K562 (cell line): ENCODE results near the gene UQCRC1. TPM values are rescaled to one million over a fixed set of nuclear protein-coding genes. Genes with fewer than 3 reads are reported as not detected.

Experiments used
- ARHGAP35 ChIP-seq: fragments of 450-650 bp; IDR thresholded peaks from 2 replicates; pipeline ENCODE4 v1.6.1; 2018; ENCODE audit not compliant: partially characterized antibody
- BMI1 ChIP-seq: fragments of 150-350 bp; IDR thresholded peaks from 2 replicates; pipeline ENCODE4 v1.6.1; 2014; ENCODE audit warnings: low read length
- CSDE1 ChIP-seq, 2 experiments: fragments of 450-650 bp; IDR thresholded peaks; 2 replicates each; pipeline ENCODE4 v1.6.1; 2016; ENCODE audit warnings: mild to moderate bottlenecking in 1 of 2
- DACH1 ChIP-seq: fragments of 450-650 bp; IDR thresholded peaks from 2 replicates; pipeline ENCODE4 v1.6.1; 2018; ENCODE audit not compliant: partially characterized antibody
- GTF2E2 ChIP-seq: fragments of 200-800 bp; sonication (Bioruptor generic); IDR thresholded peaks from 2 replicates; pipeline ENCODE4 v1.6.1; 2016; ENCODE audit warnings: missing genetic modification characterization, missing compliant biosample characterization
- JUNB ChIP-seq: fragments of 450-650 bp; formaldehyde crosslinking; conservative IDR thresholded peaks from 2 replicates; pipeline ENCODE4 v1.4.0; 2020; ENCODE audit warnings: mild to moderate bottlenecking
- MEF2D ChIP-seq: conservative IDR thresholded peaks from 2 replicates; pipeline ENCODE4 v1.6.1; 2016; ENCODE audit warnings: low read depth, missing genetic modification characterization, missing compliant biosample characterization
- MYC ChIP-seq, 2 experiments: fragments of 250-450 bp in 1 of 2; sonication (Bioruptor Pico) in 1 of 2; IDR thresholded peaks; 2 replicates each; pipeline versions ENCODE4 v1.5.1 to v1.6.1; 2012 to 2021; ENCODE audit warnings: low read depth in 2 of 2, borderline replicate concordance in 1 of 2, improper control_type of control experiment in 1 of 2, low read length in 1 of 2, mild to moderate bottlenecking in 1 of 2, moderate library complexity in 1 of 2
- NR1H2 ChIP-seq: sonication (generic); formaldehyde crosslinking; IDR thresholded peaks from 2 replicates; pipeline ENCODE4 v1.4.0; 2020; ENCODE audit warnings: mild to moderate bottlenecking, missing genetic modification reagents
- POLR2H ChIP-seq: IDR thresholded peaks from 2 replicates; pipeline ENCODE4 v1.6.1; 2016; ENCODE audit warnings: missing genetic modification characterization, low read depth, mild to moderate bottlenecking, control low read depth, missing compliant biosample characterization, moderate library complexity
- SP1 ChIP-seq: sonication (generic); formaldehyde crosslinking; IDR thresholded peaks from 2 replicates; pipeline ENCODE4 v1.8.1; 2022; ENCODE audit warnings: mild to moderate bottlenecking, missing genetic modification reagents
- SREBF2 ChIP-seq: sonication (generic); formaldehyde crosslinking; IDR thresholded peaks from 2 replicates; pipeline ENCODE4 v1.4.0; 2020; ENCODE audit warnings: mild to moderate bottlenecking, missing genetic modification reagents
- TAL1 ChIP-seq: fragments of 450-650 bp; IDR thresholded peaks from 2 replicates; pipeline ENCODE4 v1.6.1; 2016; ENCODE audit warnings: mild to moderate bottlenecking
- TEAD1 ChIP-seq, 2 experiments: fragments of 450-650 bp in 1 of 2; sonication (generic) in 1 of 2; formaldehyde crosslinking; IDR thresholded peaks; 2 replicates each; pipeline versions ENCODE4 v1.4.0 to v1.8.0; 2020 to 2022; ENCODE audit warnings: mild to moderate bottlenecking in 2 of 2, missing genetic modification reagents in 1 of 2
- TRIM28 ChIP-seq: fragments of 450-650 bp; IDR thresholded peaks from 2 replicates; pipeline ENCODE4 v1.6.1; 2017
- ZBTB8A ChIP-seq: fragments of 450-650 bp; IDR thresholded peaks from 2 replicates; pipeline ENCODE4 v1.6.1; 2018; ENCODE audit warnings: mild to moderate bottlenecking, moderate library complexity; ENCODE audit not compliant: partially characterized antibody
- ZFP1 ChIP-seq: fragments of 450-650 bp; formaldehyde crosslinking; IDR thresholded peaks from 2 replicates; pipeline ENCODE4 v1.4.0; 2020; ENCODE audit warnings: mild to moderate bottlenecking, mixed read lengths
- ZNF551 ChIP-seq: fragments of 250-450 bp; sonication (Bioruptor Pico); IDR thresholded peaks from 2 replicates; pipeline ENCODE4 v1.5.0; 2021; ENCODE audit warnings: mild to moderate bottlenecking, moderate library complexity
- ZNF561 ChIP-seq: fragments of 450-650 bp; formaldehyde crosslinking; conservative IDR thresholded peaks from 2 replicates; pipeline ENCODE4 v1.4.0; 2020; ENCODE audit warnings: mild to moderate bottlenecking, moderate library complexity
- ZNF699 ChIP-seq: fragments of 250-450 bp; sonication (Bioruptor Pico); IDR thresholded peaks from 2 replicates; pipeline ENCODE4 v1.8.0; 2021; ENCODE audit warnings: mild to moderate bottlenecking, moderate library complexity; ENCODE audit not compliant: insufficient replicate concordance
- polyA plus RNA-seq, 8 experiments: library from polyadenylated mRNA; depleted of rRNA in 4 of 8; stranded (reverse) in 5 of 8; unstranded in 3 of 8; fragments of >200 nt; fragmentation: Nextera tagmentation in 2 of 8; fragmentation: Illumina TruSeq in 1 of 8; extraction: Ambion mirVana in 2 of 8; extraction: Trizol in 1 of 8; gene quantifications; 2 replicates each; pipeline versions ENCODE4 v1.2.1 to v1.2.3, GENCODE V29; 2011 to 2014; ENCODE audit warnings: inconsistent platforms in 1 of 8, missing spikeins in 1 of 8
- total RNA-seq, 7 experiments: library from RNA; depleted of rRNA in 6 of 7; stranded (reverse); fragments of >200 nt in 6 of 7; fragmentation: Illumina TruSeq in 2 of 7; extraction: Trizol in 2 of 7; gene quantifications; 2 replicates each; pipeline versions ENCODE4 v1.2.1 to v1.2.3, GENCODE V29; 2011 to 2021; ENCODE audit warnings: low replicate concordance in 1 of 7
- TF ChIP-seq, protein P1 (sequence below): sonication (generic); formaldehyde crosslinking; IDR thresholded peaks from 2 replicates; pipeline ENCODE4 v1.8.0; 2022; ENCODE audit warnings: missing genetic modification reagents, mild to moderate bottlenecking, borderline replicate concordance
- TF ChIP-seq, protein P2 (sequence below): fragments of 450-650 bp; IDR thresholded peaks from 2 replicates; pipeline ENCODE4 v1.6.1; 2016; ENCODE audit warnings: mild to moderate bottlenecking
- TF ChIP-seq, protein P3 (sequence below): fragments of 250-450 bp; sonication (Bioruptor Pico); IDR thresholded peaks from 2 replicates; pipeline ENCODE4 v1.4.0; 2020; ENCODE audit warnings: mild to moderate bottlenecking, moderate library complexity

UQCRC1 gene
- total and polyA plus RNA-seq, 9 of the 15 experiments (the other 6 are each of a cell fraction or from before 2014, with no cell fraction given): 125 to 424 (median 268) TPM

DNA sequence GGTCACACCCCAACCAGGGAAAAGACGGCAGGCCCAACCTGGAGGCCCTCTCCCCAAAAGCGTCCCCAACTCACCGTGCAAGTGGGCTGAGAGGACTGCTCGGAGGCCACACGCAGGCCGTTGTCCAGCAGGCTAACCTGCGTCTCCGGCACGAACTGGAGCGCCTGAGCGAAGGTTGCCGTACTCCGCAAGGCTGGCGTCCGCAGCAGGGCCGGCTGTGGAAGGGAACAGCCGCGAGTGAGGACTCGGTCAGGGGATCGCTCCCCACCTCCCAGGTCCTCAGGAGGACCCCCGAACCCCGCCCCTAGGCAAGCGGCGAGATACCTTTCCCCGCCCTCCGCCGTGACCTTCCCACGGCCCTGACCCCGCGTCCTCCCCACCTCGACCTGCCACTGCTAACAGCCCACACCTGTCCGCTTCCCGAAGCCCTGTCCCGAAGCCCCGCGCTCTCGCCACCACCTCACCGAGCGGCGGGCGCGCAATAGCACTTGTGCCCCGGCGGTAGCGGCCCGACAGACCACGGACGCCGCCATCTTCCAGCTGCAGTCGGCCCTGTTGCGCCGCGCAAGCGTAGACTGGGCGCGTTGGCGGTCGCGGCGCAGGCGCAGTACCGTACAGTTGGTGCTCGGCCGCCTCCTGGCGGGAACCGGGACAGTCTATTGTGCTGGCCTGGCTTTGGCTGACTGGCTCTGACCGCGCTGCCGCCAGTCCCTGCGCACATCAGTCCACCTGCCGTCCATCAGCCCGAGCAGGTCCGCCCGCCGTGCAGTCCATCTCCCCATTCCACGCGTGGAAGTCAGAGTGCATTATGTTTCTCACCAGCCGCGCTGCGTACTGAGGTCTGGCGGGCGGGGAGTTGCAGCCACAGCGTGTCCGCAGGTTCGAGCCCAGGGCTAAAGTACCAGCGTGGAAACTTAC is at the start of gene UQCRC1 (continued):
- TF ChIP-seq ZFP1 (CRISPR knock-in tag) (no peak), SREBF2 (CRISPR knock-in tag) (no peak), JUNB (CRISPR knock-in tag) (no peak), ZNF699 (CRISPR knock-in tag) (no peak), DACH1 (no peak), MEF2D (tag) (no peak), MYC (IDR thresholded peaks at IDR 0.05; ENCODE audit: low read depth, low read length) (no peak; the same call in 1 of the 2 replicates), MYC (CRISPR knock-in tag; IDR thresholded peaks at IDR 0.05; ENCODE audit: borderline replicate concordance, low read depth) (no peak), POLR2H (no peak), ZNF561 (CRISPR knock-in tag) (no peak), TRIM28 (no peak), ARHGAP35 (no peak), GTF2E2 (tag) (peak; percentile 34; the same call in 1 of the 2 replicates), CSDE1 (IDR thresholded peaks at IDR 0.05) (peak in 1 of 2 experiments; percentile 52; a peak in 1 of 4 replicates), TAL1 (no peak), SP1 (CRISPR knock-in tag) (peak; percentile 75; the same call in 1 of the 2 replicates), NR1H2 (no peak), ZBTB8A (no peak), ZNF551 (CRISPR knock-in tag) (no peak), TEAD1 (CRISPR knock-in tag; IDR thresholded peaks at IDR 0.05) (no peak), BMI1 (no peak)
- TF ChIP-seq, protein P1, sequence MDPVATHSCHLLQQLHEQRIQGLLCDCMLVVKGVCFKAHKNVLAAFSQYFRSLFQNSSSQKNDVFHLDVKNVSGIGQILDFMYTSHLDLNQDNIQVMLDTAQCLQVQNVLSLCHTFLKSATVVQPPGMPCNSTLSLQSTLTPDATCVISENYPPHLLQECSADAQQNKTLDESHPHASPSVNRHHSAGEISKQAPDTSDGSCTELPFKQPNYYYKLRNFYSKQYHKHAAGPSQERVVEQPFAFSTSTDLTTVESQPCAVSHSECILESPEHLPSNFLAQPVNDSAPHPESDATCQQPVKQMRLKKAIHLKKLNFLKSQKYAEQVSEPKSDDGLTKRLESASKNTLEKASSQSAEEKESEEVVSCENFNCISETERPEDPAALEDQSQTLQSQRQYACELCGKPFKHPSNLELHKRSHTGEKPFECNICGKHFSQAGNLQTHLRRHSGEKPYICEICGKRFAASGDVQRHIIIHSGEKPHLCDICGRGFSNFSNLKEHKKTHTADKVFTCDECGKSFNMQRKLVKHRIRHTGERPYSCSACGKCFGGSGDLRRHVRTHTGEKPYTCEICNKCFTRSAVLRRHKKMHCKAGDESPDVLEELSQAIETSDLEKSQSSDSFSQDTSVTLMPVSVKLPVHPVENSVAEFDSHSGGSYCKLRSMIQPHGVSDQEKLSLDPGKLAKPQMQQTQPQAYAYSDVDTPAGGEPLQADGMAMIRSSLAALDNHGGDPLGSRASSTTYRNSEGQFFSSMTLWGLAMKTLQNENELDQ (CRISPR knock-in tag): no peak
- TF ChIP-seq, protein P2, sequence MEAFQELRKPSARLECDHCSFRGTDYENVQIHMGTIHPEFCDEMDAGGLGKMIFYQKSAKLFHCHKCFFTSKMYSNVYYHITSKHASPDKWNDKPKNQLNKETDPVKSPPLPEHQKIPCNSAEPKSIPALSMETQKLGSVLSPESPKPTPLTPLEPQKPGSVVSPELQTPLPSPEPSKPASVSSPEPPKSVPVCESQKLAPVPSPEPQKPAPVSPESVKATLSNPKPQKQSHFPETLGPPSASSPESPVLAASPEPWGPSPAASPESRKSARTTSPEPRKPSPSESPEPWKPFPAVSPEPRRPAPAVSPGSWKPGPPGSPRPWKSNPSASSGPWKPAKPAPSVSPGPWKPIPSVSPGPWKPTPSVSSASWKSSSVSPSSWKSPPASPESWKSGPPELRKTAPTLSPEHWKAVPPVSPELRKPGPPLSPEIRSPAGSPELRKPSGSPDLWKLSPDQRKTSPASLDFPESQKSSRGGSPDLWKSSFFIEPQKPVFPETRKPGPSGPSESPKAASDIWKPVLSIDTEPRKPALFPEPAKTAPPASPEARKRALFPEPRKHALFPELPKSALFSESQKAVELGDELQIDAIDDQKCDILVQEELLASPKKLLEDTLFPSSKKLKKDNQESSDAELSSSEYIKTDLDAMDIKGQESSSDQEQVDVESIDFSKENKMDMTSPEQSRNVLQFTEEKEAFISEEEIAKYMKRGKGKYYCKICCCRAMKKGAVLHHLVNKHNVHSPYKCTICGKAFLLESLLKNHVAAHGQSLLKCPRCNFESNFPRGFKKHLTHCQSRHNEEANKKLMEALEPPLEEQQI: no peak
- TF ChIP-seq, protein P3, sequence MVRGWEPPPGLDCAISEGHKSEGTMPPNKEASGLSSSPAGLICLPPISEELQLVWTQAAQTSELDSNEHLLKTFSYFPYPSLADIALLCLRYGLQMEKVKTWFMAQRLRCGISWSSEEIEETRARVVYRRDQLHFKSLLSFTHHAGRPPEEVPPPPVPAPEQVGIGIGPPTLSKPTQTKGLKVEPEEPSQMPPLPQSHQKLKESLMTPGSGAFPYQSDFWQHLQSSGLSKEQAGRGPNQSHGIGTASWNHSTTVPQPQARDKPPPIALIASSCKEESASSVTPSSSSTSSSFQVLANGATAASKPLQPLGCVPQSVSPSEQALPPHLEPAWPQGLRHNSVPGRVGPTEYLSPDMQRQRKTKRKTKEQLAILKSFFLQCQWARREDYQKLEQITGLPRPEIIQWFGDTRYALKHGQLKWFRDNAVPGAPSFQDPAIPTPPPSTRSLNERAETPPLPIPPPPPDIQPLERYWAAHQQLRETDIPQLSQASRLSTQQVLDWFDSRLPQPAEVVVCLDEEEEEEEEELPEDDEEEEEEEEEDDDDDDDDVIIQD (CRISPR knock-in tag): no peak
